B cell (primary cell): ENCODE data around the gene DOCK8.

Source experiments
- CTCF ChIP-seq: fragments of 200-600 bp; IDR thresholded peaks from one replicate; pipeline ENCODE4 v1.8.0; 2022; ENCODE audit warnings: antibody characterized with exemption, mild to moderate bottlenecking
- EZH2 ChIP-seq: IDR thresholded peaks from 2 replicates; pipeline ENCODE4 v1.6.1; 2012; ENCODE audit warnings: borderline replicate concordance, low read depth, mild to moderate bottlenecking, moderate library complexity, low read length; ENCODE audit not compliant: insufficient read depth, poor library complexity, severe bottlenecking

GRCh38 chr9:292915-293314 is 78.2 kb downstream of the DOCK8 start:
- TF ChIP-seq CTCF (no peak), EZH2 (no peak)
